Tibial artery (tissue), 4 donors: Measurements from ENCODE around the gene INHBB.

ENCODE experiments used
- DNase-seq, 2 donors: peaks; one replicate each; pipeline ENCODE4 v3.0.0-alpha.2; 2019
- H3K27ac ChIP-seq, 2 donors: fragments of 200-600 bp; sonication (generic) in 1 of 2; 1 replicate in 1 of 2; 2 replicates in 1 of 2; pipeline ENCODE4 v1.5.1; 2018 to 2019; ENCODE audit warnings: mild to moderate bottlenecking in 1 of 2
- H3K27me3 ChIP-seq, 2 donors: fragments of 200-600 bp; sonication (generic) in 1 of 2; one replicate each; pipeline versions ENCODE4 v1.5.1 to v1.6.0; 2016 to 2019
- H3K36me3 ChIP-seq, 3 donors: fragments of 200-600 bp; sonication (generic) in 2 of 3; one replicate each; pipeline ENCODE4 v1.5.1; 2016 to 2019; ENCODE audit warnings: mild to moderate bottlenecking in 2 of 3
- H3K4me1 ChIP-seq, 4 donors: fragments of 200-600 bp; sonication (generic) in 2 of 4; 1 replicate in 3 of 4; 2 replicates in 1 of 4; pipeline ENCODE4 v1.5.1; 2016 to 2019
- H3K4me3 ChIP-seq, 2 donors: fragments of 200-600 bp; sonication (generic) in 1 of 2; 1 replicate in 1 of 2; 2 replicates in 1 of 2; pipeline ENCODE4 v1.5.1; 2018 to 2019; ENCODE audit warnings: mild to moderate bottlenecking in 2 of 2
- H3K9me3 ChIP-seq, 3 donors: fragments of 200-600 bp; sonication (generic) in 1 of 3; one replicate each; pipeline ENCODE4 v1.5.1; 2016 to 2019
- CTCF ChIP-seq, 2 experiments: fragments of 200-600 bp in 1 of 2; fragments of 450-650 bp in 1 of 2; IDR thresholded peaks; one replicate each; pipeline ENCODE4 v1.5.1; 2017 to 2019; ENCODE audit warnings: antibody characterized with exemption in 2 of 2, mild to moderate bottlenecking in 1 of 2, moderate library complexity in 1 of 2
- intact Hi-C: fragments of 100-400 bp; cut with DNase I; formaldehyde crosslinking; loops from one replicate; pipeline ENCODE4 v1.15.0; 2023; ENCODE audit warnings: low total_unique reads

INHBB gene

GRCh38 chr2:120301284-120301683 is 44.7 kb upstream of the INHBB start:
- Histone ChIP-seq H3K27me3 (no peaks in the 10 kb centered on the region), H3K36me3 (peaks cover 12 to 48% (median 45%) of the 10 kb centered on the region in 3 donors), H3K9me3 (no peaks in the 10 kb centered on the region), H3K27ac (no peak overlapping the region), H3K4me3 (no peak overlapping the region), H3K4me1 (no peaks in the 10 kb centered on the region)
- TF ChIP-seq CTCF (IDR thresholded peaks at IDR 0.05): no peak
- DNase-seq: no peak
- intact Hi-C loops: no loop called here

GRCh38 chr2:120302301-120302700 is 43.6 kb upstream of the INHBB start:
- Histone ChIP-seq H3K27me3 (no peaks in the 10 kb centered on the region), H3K4me1 (no peaks in the 10 kb centered on the region), H3K27ac (no peak overlapping the region), H3K9me3 (no peaks in the 10 kb centered on the region), H3K36me3 (peaks cover 6 to 38% (median 36%) of the 10 kb centered on the region in 3 donors), H3K4me3 (no peak overlapping the region)
- intact Hi-C loops: no loop called here
- no peak for DNase-seq
- TF ChIP-seq CTCF (IDR thresholded peaks at IDR 0.05): no peak

GRCh38 chr2:120303177-120303576 is 42.8 kb upstream of the INHBB start:
- intact Hi-C loops: no loop called here
- H3K9me3 ChIP-seq: no peaks in the 10 kb centered on the region
- H3K27ac ChIP-seq: no peak overlapping the region
- H3K27me3 ChIP-seq: no peaks in the 10 kb centered on the region
- no peak for DNase-seq
- no peaks in the 10 kb centered on the region for H3K4me1 ChIP-seq
- TF ChIP-seq CTCF (IDR thresholded peaks at IDR 0.05): no peak
- peaks cover 6 to 29% (median 27%) of the 10 kb centered on the region in 3 donors for H3K36me3 ChIP-seq
- no peak overlapping the region for H3K4me3 ChIP-seq

GRCh38 chr2:120305296-120305695 is 40.6 kb upstream of the INHBB start:
- no peak for TF ChIP-seq CTCF (IDR thresholded peaks at IDR 0.05)
- H3K4me3 ChIP-seq: no peak overlapping the region
- H3K4me1 ChIP-seq: no peaks in the 10 kb centered on the region
- DNase-seq: no peak
- H3K9me3 ChIP-seq: no peaks in the 10 kb centered on the region
- H3K27me3 ChIP-seq: no peaks in the 10 kb centered on the region
- H3K36me3 ChIP-seq: peaks cover 5 to 20% (median 17%) of the 10 kb centered on the region in 3 donors
- intact Hi-C loops: no loop called here
- H3K27ac ChIP-seq: no peak overlapping the region

GRCh38 chr2:120305937-120306490 is 39.9 kb upstream of the INHBB start:
- Histone ChIP-seq H3K27ac (no peak overlapping the region), H3K36me3 (peaks cover 0 to 20% (median 11%) of the 10 kb centered on the region in 3 donors), H3K4me3 (no peak overlapping the region), H3K4me1 (no peaks in the 10 kb centered on the region), H3K27me3 (no peaks in the 10 kb centered on the region), H3K9me3 (no peaks in the 10 kb centered on the region)
- no peak for TF ChIP-seq CTCF (IDR thresholded peaks at IDR 0.05)
- DNase-seq: no peak
- intact Hi-C loops: no loop called here

GRCh38 chr2:120307482-120307881 is 38.5 kb upstream of the INHBB start:
- no peak for DNase-seq
- no peaks in the 10 kb centered on the region for H3K27me3 ChIP-seq
- no peak overlapping the region for H3K4me3 ChIP-seq
- H3K27ac ChIP-seq: no peak overlapping the region
- peaks cover 0 to 2% (median under 1%) of the 10 kb centered on the region in 4 donors for H3K4me1 ChIP-seq
- no peaks in the 10 kb centered on the region for H3K9me3 ChIP-seq
- H3K36me3 ChIP-seq: peaks cover 0 to 11% (median 7%) of the 10 kb centered on the region in 3 donors
- intact Hi-C loops: no loop called here
- TF ChIP-seq CTCF (IDR thresholded peaks at IDR 0.05): no peak
